ENCODE results near the gene INSYN2B.

- TF ChIP-seq CTCF (conservative IDR thresholded peaks at IDR 0.05; ENCODE audit: low read depth, low read length) = no peak
- no peak for TF ChIP-seq MAFK (IDR thresholded peaks at IDR 0.05; ENCODE audit: low read depth, low read length)
- no peak for TF ChIP-seq ELK1 (IDR thresholded peaks at IDR 0.05; ENCODE audit: borderline replicate concordance, low read depth, low read length)
- TF ChIP-seq POLR2A (IDR thresholded peaks at IDR 0.05; ENCODE audit: low read depth, low read length) = no peak
These were observed 149.0 kb downstream of the INSYN2B start for GRCh38 chr5:169831331-169831730.
